GM10266 (cell line): Measurements from ENCODE around the gene ACE.
"Not testable (repeated sequence)": the region's sequence is repeated elsewhere in the genome, so short reads cannot be mapped to it uniquely, and the experiment has no call there.

Source experiments
- DNase-seq: peaks from one replicate; pipeline ENCODE4 v3.0.0; 2012; ENCODE audit errors: extremely low spot score
- TF ChIP-seq, protein P1 (sequence below): IDR thresholded peaks from 2 replicates; pipeline ENCODE4 v1.5.1; 2012; ENCODE audit warnings: mild to moderate bottlenecking, low read depth; ENCODE audit not compliant: control insufficient read depth, insufficient read depth; ENCODE audit errors: missing control alignments

Gene ACE

DNA sequence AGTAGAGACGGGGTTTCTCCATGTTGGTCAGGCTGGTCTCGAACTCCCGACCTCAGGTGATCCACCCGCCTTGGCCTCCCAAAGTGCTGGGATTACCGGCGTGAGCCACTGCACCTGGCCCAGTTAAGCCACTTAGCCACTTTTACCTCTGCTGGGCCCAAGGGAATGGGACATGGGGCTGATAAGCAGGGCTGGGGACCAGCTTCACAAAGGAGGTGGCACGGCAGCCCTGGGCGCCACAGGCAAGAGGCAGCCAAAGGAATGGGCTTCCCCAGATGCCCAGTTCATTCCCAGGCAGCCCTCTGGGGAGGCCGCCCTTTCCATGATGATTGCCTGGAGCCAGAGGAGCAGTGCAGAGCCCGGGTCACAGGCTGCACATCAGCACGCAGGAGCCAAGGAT, 25.7 kb upstream of the ACE start:
- TF ChIP-seq, protein P1, sequence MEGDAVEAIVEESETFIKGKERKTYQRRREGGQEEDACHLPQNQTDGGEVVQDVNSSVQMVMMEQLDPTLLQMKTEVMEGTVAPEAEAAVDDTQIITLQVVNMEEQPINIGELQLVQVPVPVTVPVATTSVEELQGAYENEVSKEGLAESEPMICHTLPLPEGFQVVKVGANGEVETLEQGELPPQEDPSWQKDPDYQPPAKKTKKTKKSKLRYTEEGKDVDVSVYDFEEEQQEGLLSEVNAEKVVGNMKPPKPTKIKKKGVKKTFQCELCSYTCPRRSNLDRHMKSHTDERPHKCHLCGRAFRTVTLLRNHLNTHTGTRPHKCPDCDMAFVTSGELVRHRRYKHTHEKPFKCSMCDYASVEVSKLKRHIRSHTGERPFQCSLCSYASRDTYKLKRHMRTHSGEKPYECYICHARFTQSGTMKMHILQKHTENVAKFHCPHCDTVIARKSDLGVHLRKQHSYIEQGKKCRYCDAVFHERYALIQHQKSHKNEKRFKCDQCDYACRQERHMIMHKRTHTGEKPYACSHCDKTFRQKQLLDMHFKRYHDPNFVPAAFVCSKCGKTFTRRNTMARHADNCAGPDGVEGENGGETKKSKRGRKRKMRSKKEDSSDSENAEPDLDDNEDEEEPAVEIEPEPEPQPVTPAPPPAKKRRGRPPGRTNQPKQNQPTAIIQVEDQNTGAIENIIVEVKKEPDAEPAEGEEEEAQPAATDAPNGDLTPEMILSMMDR: no peak
- no peak for DNase-seq

DNA sequence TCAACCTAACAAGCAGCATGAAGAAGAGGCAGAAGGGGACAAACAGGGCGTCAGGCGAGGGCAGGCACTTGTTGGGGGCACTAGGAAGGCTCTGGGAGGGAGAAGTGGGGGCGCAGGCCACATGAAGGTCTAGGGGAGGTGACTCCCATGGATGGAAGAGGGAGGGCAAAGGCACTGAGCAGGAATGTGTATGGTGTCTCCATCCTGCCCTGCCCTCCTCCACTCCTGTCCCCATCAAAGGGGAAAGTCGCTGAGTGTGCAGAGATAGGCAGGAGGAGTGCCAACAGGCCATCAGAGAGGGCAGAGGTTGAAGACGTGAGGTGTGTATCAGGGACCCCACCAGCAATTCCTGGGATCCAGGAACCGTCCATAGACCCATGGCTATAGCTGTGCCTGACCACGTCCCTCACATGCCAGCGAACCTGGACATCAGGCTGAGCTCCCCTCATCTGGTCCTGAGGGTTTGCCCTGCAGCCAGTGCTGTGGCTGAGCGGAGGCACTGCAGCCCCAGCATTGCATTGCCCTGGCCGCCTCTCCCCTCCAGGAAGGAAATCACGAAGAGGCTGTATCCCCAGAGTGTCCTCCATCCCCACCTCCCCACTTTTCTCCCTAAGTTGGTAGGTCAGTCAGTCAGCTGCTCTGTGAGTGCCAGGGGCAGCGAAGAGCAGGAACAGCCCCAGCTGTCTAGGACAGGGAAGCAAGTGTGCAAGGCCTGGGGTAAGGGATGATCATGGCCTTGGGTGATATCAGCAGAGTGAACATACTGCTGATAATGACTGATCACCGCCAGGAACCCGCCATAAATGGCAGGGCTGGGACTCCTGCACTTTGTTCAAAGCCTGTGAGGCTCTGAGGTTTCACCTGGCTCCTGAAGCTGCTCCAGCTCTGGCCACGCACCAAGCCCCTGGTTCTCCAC, 24.6 kb upstream of the ACE start:
- TF ChIP-seq, protein P1: no peak
- no peak for DNase-seq

GRCh38 chr17:63452962-63453551, 23.8 kb upstream of the ACE start:
- no peak for DNase-seq
- TF ChIP-seq, protein P1: no peak

DNA sequence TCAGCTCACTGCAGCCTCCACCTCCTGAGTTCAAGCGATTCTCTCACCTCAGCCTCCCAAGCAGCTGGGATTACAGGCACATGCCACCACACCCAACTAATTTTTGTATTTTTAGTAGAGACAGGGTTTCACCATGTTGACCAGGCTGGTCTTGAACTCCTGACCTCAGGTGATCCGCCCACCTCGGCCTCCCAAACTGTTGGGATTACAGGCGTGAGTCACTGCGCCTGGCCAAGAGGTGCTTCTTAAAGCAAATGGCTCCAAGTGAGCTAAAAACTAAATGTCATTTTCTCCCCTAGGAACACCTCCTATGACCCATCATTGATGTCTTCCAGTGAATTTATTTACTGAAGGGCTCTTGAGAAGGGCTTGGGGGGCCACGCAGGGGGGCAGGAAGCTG, 22.5 kb upstream of the ACE start:
- not testable (repeated sequence) for DNase-seq

DNA sequence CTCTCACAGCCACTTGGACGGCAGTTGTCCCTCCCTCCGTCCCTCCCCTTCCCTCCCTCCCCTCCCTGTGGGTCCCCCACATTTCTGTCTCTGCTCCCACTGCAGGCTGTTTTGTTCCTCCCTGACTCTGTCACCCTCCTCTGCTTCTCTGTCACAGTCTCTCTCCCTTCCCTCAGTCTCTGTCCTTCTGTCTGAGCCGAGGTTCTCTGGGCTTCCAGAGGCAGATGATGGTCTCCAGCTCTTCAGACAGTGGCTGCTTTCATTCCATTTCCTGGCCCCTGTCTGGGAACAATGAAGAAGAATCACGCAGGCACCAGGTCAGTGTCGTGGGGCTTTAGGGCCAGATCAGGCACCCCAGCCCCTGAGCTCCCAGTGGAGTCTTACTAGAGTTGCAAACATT, 21.9 kb upstream of the ACE start:
- TF ChIP-seq, protein P1: no peak
- no peak for DNase-seq

DNA sequence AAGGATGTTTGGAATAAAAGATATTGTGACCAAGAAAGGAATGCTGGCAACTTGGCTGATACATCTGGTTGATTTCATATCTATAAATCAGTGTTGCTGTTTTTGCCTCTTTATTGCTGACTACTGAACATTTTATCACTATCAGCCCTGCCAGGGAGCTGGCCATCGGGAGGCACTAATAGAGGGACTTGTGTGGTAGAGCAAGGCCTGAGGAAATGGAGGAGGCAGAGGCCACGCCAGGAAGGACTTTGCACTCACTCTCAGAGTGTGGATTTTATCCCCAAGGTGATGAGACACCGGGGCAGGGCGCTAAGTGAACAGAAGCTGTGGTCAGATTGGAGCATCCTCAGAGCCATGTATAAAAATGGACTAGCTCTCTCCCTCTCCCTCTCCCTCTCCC, 21.4 kb upstream of the ACE start:
- TF ChIP-seq, protein P1: no peak
- DNase-seq: no peak

GRCh38 chr17:63458478-63458877, 18.4 kb upstream of the ACE start:
- TF ChIP-seq, protein P1: no peak
- no peak for DNase-seq
